Mesothelial cell of epicardium (in vitro differentiated cells): ENCODE results near the gene ADGRD1. TPM values are rescaled to one million over a fixed set of nuclear protein-coding genes. Genes with fewer than 3 reads are reported as not detected.

Experiments used
- DNase-seq, 2 experiments: peaks; one replicate each; pipeline ENCODE4 v3.0.0; 2021; ENCODE audit warnings: low spot score in 2 of 2; ENCODE audit not compliant: unreplicated experiment in 2 of 2
- H3K27ac Mint-ChIP-seq: 2 replicates; pipeline ENCODE4 v1.8.0; 2021; ENCODE audit warnings: mixed read lengths
- H3K27me3 Mint-ChIP-seq: 2 replicates; pipeline ENCODE4 v1.8.0; 2021; ENCODE audit warnings: low read depth, mixed read lengths
- H3K36me3 Mint-ChIP-seq: 2 replicates; pipeline ENCODE4 v1.8.0; 2021; ENCODE audit warnings: mixed read lengths
- H3K4me1 Mint-ChIP-seq: 2 replicates; pipeline ENCODE4 v1.8.0; 2021; ENCODE audit warnings: mixed read lengths
- H3K4me3 Mint-ChIP-seq: 2 replicates; pipeline ENCODE4 v1.8.0; 2021; ENCODE audit warnings: mild to moderate bottlenecking, moderate library complexity, mixed read lengths
- H3K9me3 Mint-ChIP-seq: 2 replicates; pipeline ENCODE4 v1.8.0; 2021; ENCODE audit warnings: mixed read lengths
- total RNA-seq: library from RNA; stranded (reverse); gene quantifications from 3 replicates; pipeline ENCODE4 v1.2.1, GENCODE V29; 2021
- TF ChIP-seq, protein P1 (sequence below): fragments of 200-600 bp; sonication (generic); IDR thresholded peaks from one replicate; pipeline ENCODE4 v1.5.0; 2021; ENCODE audit warnings: antibody characterized with exemption; ENCODE audit not compliant: unreplicated experiment

Gene ADGRD1
- total RNA-seq, 1 donor from 2014 or later, result 7.2 TPM

DNA sequence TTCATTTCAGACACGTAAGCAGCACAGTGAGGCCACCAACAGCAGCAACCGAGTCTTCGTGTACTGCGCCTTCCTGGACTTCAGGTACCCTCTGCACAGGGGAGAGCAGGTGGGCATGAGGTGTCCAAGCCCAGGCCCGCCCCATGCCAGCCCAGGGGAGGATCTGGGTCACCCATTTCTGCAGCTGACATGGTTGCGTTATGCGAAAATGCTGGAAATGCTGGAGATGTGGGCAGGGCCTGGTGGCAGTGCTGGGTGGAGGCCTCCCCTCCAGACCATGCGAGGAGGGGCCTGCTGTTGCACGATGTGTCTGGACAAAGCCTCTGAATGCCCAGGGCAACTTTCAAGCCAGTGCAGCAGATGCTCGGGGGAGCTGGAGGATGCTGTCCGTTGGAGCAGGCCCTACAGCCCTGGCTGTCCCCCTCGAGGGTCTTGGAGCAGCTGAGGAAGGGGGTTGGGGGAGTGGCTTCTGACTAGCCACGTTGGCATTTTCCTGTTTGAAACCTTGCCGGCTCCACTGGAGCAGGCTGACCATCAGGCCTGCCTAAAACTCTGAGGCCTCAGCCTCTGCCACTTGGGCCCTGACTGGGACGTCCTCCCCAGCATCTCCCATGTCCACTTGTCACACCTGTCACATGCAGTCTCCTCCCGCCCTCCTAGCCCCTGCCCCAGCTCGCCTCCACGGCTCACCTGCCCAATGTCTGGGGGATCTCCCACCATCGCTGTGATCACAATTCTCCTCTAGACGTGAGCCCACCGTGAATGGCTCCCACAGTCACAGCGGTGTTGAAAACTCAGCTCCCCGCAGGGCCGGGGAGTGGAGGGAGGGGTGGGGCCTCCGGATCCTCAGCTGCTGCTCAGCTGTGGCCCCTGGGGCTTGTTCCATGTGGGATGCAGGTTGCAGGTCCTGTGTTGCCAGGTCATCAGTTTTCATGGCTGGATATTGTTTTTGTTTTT, 123.4 kb downstream of the ADGRD1 start:
- peaks cover 21% of the 10 kb centered on the region for H3K27me3 Mint-ChIP-seq
- TF ChIP-seq, protein P1, sequence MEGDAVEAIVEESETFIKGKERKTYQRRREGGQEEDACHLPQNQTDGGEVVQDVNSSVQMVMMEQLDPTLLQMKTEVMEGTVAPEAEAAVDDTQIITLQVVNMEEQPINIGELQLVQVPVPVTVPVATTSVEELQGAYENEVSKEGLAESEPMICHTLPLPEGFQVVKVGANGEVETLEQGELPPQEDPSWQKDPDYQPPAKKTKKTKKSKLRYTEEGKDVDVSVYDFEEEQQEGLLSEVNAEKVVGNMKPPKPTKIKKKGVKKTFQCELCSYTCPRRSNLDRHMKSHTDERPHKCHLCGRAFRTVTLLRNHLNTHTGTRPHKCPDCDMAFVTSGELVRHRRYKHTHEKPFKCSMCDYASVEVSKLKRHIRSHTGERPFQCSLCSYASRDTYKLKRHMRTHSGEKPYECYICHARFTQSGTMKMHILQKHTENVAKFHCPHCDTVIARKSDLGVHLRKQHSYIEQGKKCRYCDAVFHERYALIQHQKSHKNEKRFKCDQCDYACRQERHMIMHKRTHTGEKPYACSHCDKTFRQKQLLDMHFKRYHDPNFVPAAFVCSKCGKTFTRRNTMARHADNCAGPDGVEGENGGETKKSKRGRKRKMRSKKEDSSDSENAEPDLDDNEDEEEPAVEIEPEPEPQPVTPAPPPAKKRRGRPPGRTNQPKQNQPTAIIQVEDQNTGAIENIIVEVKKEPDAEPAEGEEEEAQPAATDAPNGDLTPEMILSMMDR, result no peak
- no peaks in the 10 kb centered on the region for H3K36me3 Mint-ChIP-seq
- H3K4me1 Mint-ChIP-seq, result no peaks in the 10 kb centered on the region
- no peak overlapping the region for H3K27ac Mint-ChIP-seq
- H3K4me3 Mint-ChIP-seq, result no peak overlapping the region
- H3K9me3 Mint-ChIP-seq, result peaks cover 9% of the 10 kb centered on the region
- no peak for DNase-seq

DNA sequence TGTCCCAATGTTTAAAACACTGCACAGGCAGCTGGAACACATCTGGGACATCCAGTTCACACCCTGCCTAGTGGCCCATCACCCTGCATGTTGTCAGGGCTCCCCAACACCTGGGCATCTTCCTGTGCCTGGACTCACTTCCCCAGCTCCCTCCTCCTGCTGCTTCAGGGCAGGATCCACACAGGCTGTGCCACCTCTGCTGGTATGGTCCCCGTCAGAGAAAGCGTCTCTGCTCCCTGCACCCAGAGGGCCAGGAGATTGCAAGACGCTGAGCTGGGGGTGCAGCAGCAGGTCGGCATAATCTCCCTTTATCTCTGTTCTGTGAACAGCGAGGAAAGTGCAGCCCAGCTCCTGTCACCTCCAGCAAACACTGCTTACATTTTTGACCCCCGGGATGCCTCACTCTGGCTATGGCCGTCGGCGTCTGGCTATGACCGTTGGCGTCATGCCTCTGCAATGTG, 124.3 kb downstream of the ADGRD1 start:
- Mint-ChIP-seq H3K9me3 (peaks cover 9% of the 10 kb centered on the region), H3K4me3 (no peak overlapping the region), H3K36me3 (no peaks in the 10 kb centered on the region), H3K27me3 (peaks cover 22% of the 10 kb centered on the region), H3K4me1 (no peaks in the 10 kb centered on the region), H3K27ac (no peak overlapping the region)
- TF ChIP-seq, protein P1, result no peak
- DNase-seq, result no peak

DNA sequence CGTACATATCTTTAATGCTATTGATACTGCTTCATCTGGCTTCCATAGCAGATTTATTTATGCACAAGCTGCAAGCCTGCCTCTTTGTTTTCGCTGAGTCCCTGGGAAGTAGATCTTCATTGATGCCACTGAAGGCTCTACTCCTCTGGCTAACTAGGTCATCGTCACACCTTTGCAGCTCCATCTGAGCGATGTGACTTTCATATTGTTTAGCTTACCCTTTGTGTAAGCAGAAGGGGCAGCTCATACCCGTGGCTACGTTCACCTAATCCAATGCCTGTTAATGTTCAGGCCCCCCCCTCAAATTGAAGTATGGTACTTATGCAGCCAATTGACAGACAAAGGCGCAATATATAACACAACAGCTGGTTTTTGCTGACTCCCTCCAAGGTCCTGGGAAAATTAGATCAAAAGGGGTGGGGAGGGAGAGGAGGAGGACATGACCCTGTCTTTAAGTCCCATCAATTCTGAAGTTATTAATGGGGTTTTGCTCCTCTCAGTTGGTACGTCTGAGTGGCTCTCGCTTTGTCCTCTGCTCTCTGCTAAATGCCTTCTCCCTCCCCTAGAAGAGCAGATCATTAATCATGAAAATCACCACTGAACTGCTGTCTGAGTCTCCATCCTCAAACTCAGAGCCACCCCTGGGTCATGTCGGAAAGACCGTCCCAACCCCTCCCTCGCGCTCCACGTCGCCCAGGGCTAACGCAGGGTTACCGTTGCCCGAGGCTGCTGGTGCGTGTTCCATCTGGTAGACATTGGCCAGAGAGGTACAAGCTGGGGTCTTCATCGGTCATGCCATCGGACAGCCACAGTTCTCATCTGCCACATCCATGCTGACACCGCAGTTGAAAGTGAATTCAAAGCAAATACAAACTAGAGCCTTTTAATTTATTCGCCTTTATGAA, 128.8 kb downstream of the ADGRD1 start:
- H3K9me3 Mint-ChIP-seq, result no peaks in the 10 kb centered on the region
- TF ChIP-seq, protein P1, result no peak
- peak in 1 of 2 experiments; percentile 14 for DNase-seq

DNA sequence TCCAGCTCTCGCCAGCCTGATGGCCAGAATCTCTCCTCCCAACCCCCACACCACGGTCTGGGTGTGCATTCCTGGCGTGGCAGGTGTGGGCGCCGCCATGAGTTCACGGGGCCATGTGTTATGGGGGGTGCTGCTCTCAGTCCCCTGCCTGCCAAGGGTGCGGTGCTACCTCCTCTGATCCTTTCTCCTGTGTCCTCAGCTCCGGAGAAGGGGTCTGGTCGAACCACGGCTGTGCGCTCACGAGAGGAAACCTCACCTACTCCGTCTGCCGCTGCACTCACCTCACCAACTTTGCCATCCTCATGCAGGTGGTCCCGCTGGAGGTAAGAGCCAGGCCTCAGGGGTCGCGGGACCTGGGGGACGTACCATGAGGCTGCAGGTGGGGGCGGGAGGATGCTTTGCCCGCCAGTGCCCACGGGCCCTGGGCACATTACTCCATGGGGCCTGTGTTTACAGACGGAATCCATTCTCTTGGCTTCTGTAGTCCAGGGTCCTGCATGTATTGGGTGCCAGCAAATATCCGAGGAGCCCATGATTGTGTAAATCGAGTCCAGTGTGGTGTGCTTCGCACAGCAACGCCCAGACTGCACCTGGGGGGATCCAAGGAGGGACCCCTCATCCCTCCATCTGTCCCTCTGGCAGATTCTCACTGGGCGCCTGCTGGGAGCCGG, 130.8 kb downstream of the ADGRD1 start:
- H3K27ac Mint-ChIP-seq, result no peak overlapping the region
- peak in 1 of 2 experiments; percentile 12 for DNase-seq
- H3K4me3 Mint-ChIP-seq, result no peak overlapping the region
- peaks cover 6% of the 10 kb centered on the region for H3K27me3 Mint-ChIP-seq
- TF ChIP-seq, protein P1, result no peak
- no peaks in the 10 kb centered on the region for H3K9me3 Mint-ChIP-seq
- H3K4me1 Mint-ChIP-seq, result no peaks in the 10 kb centered on the region
- H3K36me3 Mint-ChIP-seq, result no peaks in the 10 kb centered on the region

More for the DNA sequence above, 128.8 kb downstream of the ADGRD1 start:
- Mint-ChIP-seq H3K4me1 (no peaks in the 10 kb centered on the region), H3K4me3 (no peak overlapping the region), H3K36me3 (no peaks in the 10 kb centered on the region), H3K27ac (no peak overlapping the region), H3K27me3 (peaks cover 18% of the 10 kb centered on the region)

DNA sequence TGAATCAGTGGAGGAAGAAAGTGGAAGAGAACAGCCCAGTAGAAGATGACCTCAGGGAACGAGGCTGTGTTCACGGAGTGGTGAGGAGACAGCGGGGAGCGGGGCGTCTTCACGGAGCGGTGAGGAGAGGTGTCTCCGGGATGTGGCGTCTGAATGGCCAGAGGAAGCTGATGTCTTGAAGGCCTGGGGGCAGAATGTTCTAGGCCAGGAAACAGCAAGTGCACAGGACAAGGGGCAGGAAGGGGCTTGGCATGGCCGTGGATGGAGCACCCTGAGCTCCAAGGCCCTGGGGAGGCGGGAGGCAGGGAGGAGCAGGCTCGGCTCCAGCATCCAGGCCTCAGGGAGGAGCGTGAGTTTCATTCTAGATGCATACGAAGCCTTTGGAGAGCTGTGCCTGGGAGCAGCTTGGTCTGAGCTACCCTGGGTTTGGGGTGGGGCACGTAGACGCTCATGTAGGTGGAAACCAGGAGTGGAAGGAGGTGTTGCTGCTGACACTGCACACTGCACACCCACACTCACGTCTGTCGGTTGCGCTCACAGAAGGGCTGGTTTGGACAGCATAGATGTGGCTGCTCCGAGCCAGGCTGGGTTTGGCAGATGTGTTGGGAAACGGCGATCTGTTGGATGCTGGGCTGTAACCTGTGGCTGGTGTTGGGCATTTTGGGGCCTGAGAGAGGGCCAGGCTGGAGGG, 131.6 kb downstream of the ADGRD1 start:
- no peak overlapping the region for H3K27ac Mint-ChIP-seq
- TF ChIP-seq, protein P1, result no peak

More for the DNA sequence above, 131.6 kb downstream of the ADGRD1 start:
- peak; percentile 11 to 33 for DNase-seq
- no peaks in the 10 kb centered on the region for H3K4me1 Mint-ChIP-seq
- no peaks in the 10 kb centered on the region for H3K36me3 Mint-ChIP-seq
- H3K4me3 Mint-ChIP-seq, result no peak overlapping the region
- H3K27me3 Mint-ChIP-seq, result peaks cover 6% of the 10 kb centered on the region
- H3K9me3 Mint-ChIP-seq, result no peaks in the 10 kb centered on the region
